H9 (cell line): ENCODE measurements around the gene HCRT. TPM values are rescaled to one million over a fixed set of nuclear protein-coding genes. Genes with fewer than 3 reads are reported as not detected.

Experiments used
- DNase-seq: peaks from one replicate; pipeline ENCODE4 v3.0.0-alpha.2; 2017
- H2AFZ ChIP-seq: one replicate; pipeline ENCODE4 v1.6.1; 2013; ENCODE audit warnings: mild to moderate bottlenecking, low read length, control low read depth, moderate library complexity
- H2AK5ac ChIP-seq: 2 replicates; pipeline ENCODE4 v1.6.1; 2013; ENCODE audit warnings: low read length, control low read depth, mixed read lengths; ENCODE audit not compliant: insufficient read length
- H2BK120ac ChIP-seq: one replicate; pipeline ENCODE4 v1.6.1; 2013; ENCODE audit warnings: low read depth, mild to moderate bottlenecking, low read length, control low read depth, inconsistent platforms; ENCODE audit not compliant: poor library complexity, severe bottlenecking
- H2BK12ac ChIP-seq: 2 replicates; pipeline ENCODE4 v1.6.1; 2013; ENCODE audit warnings: low read length, control low read depth, mixed read lengths, low read depth; ENCODE audit not compliant: insufficient read length
- H2BK15ac ChIP-seq: 2 replicates; pipeline ENCODE4 v1.6.1; 2013; ENCODE audit warnings: low read depth, low read length, control low read depth
- H2BK20ac ChIP-seq: one replicate; pipeline ENCODE4 v1.6.1; 2013; ENCODE audit warnings: low read depth, mild to moderate bottlenecking, low read length, control low read depth, inconsistent platforms; ENCODE audit not compliant: poor library complexity, severe bottlenecking
- H2BK5ac ChIP-seq: 2 replicates; pipeline ENCODE4 v1.6.1; 2013; ENCODE audit warnings: low read length, control low read depth, mixed read lengths; ENCODE audit not compliant: insufficient read length
- H3K14ac ChIP-seq: 2 replicates; pipeline ENCODE4 v1.6.1; 2013; ENCODE audit warnings: low read length, control low read depth; ENCODE audit not compliant: insufficient read depth
- H3K18ac ChIP-seq: 2 replicates; pipeline ENCODE4 v1.6.1; 2013; ENCODE audit warnings: low read depth, mild to moderate bottlenecking, mixed read lengths, low read length, control low read depth; ENCODE audit not compliant: insufficient read length
- H3K23ac ChIP-seq: 2 replicates; pipeline ENCODE4 v1.6.1; 2013; ENCODE audit warnings: low read length, control low read depth, mixed read lengths, low read depth; ENCODE audit not compliant: insufficient read length
- H3K23me2 ChIP-seq: 2 replicates; pipeline ENCODE4 v1.6.1; 2013; ENCODE audit warnings: low read depth, mild to moderate bottlenecking, mixed read lengths, low read length, control low read depth; ENCODE audit not compliant: insufficient read length, poor library complexity, severe bottlenecking
- H3K27ac ChIP-seq: 2 replicates; pipeline ENCODE4 v1.5.1; 2013; ENCODE audit warnings: low read length, control low read depth, mixed read lengths, low read depth; ENCODE audit not compliant: insufficient read length
- H3K27me3 ChIP-seq: 2 replicates; pipeline ENCODE4 v1.6.1; 2013; ENCODE audit warnings: low read length, control low read depth, inconsistent platforms; ENCODE audit not compliant: insufficient read depth
- H3K4ac ChIP-seq: 2 replicates; pipeline ENCODE4 v1.6.1; 2013; ENCODE audit warnings: low read depth, mild to moderate bottlenecking, control low read depth, inconsistent platforms, low read length, moderate library complexity
- H3K4me1 ChIP-seq: 2 replicates; pipeline ENCODE4 v1.6.1; 2013; ENCODE audit warnings: low read length, control low read depth, inconsistent platforms; ENCODE audit not compliant: insufficient read depth
- H3K4me2 ChIP-seq: 2 replicates; pipeline ENCODE4 v1.6.1; 2013; ENCODE audit warnings: low read length, control low read depth, mixed read lengths; ENCODE audit not compliant: insufficient read length, insufficient read depth
- H3K56ac ChIP-seq: 2 replicates; pipeline ENCODE4 v1.6.1; 2013; ENCODE audit warnings: low read depth, mild to moderate bottlenecking, mixed read lengths, low read length, control low read depth; ENCODE audit not compliant: insufficient read length
- H3K79me1 ChIP-seq: 2 replicates; pipeline ENCODE4 v1.6.1; 2013; ENCODE audit warnings: low read depth, mild to moderate bottlenecking, moderate library complexity, low read length, control low read depth, inconsistent platforms; ENCODE audit not compliant: insufficient read depth, poor library complexity, severe bottlenecking
- H3K79me2 ChIP-seq: 2 replicates; pipeline ENCODE4 v1.6.1; 2013; ENCODE audit warnings: low read length, control low read depth, inconsistent platforms; ENCODE audit not compliant: insufficient read depth
- H3K9ac ChIP-seq: 2 replicates; pipeline ENCODE4 v1.6.1; 2013; ENCODE audit warnings: low read length, control low read depth, mixed read lengths; ENCODE audit not compliant: insufficient read length; ENCODE audit errors: extremely low read depth
- H3K9me3 ChIP-seq: one replicate; pipeline ENCODE4 v1.6.1; 2013; ENCODE audit warnings: low read depth, low read length, inconsistent platforms; ENCODE audit not compliant: control insufficient read depth
- H3T11ph ChIP-seq: one replicate; pipeline ENCODE4 v1.6.1; 2013; ENCODE audit warnings: mild to moderate bottlenecking, low read length, control low read depth, inconsistent platforms
- H4K20me1 ChIP-seq: one replicate; pipeline ENCODE4 v1.6.1; 2013; ENCODE audit not compliant: control insufficient read depth, insufficient read length, insufficient read depth
- H4K5ac ChIP-seq: 2 replicates; pipeline ENCODE4 v1.6.1; 2013; ENCODE audit warnings: low read depth, mild to moderate bottlenecking, mixed read lengths, low read length, control low read depth; ENCODE audit not compliant: insufficient read length
- H4K8ac ChIP-seq: replicated peaks from 2 replicates; pipeline ENCODE4 v1.6.1; 2013; ENCODE audit warnings: low read length, control low read depth, mixed read lengths, low read depth; ENCODE audit not compliant: insufficient read length
- H4K91ac ChIP-seq: 2 replicates; pipeline ENCODE4 v1.6.1; 2013; ENCODE audit warnings: low read depth, mild to moderate bottlenecking, moderate library complexity, mixed read lengths, low read length, control low read depth; ENCODE audit not compliant: insufficient read length
- H3K27ac Mint-ChIP-seq, 3 experiments: 2 replicates in 2 of 3; 3 replicates in 1 of 3; pipeline ENCODE4 v1.8.0; 2020 to 2021; ENCODE audit warnings: mixed read lengths in 3 of 3, mild to moderate bottlenecking in 1 of 3, moderate library complexity in 1 of 3
- H3K27me3 Mint-ChIP-seq: 2 replicates; pipeline ENCODE4 v1.8.0; 2021; ENCODE audit warnings: low read depth, mild to moderate bottlenecking, moderate library complexity, mixed read lengths
- H3K36me3 Mint-ChIP-seq, 3 experiments: 2 replicates in 2 of 3; 3 replicates in 1 of 3; pipeline ENCODE4 v1.8.0; 2020 to 2021; ENCODE audit warnings: low read depth in 3 of 3, mixed read lengths in 3 of 3; ENCODE audit not compliant: insufficient read depth in 1 of 3
- H3K4me1 Mint-ChIP-seq, 2 experiments: 2 replicates each; pipeline ENCODE4 v1.8.0; 2020; ENCODE audit warnings: mixed read lengths in 2 of 2
- H3K4me3 Mint-ChIP-seq, 2 experiments: 2 replicates in 1 of 2; 3 replicates in 1 of 2; pipeline ENCODE4 v1.8.0; 2020 to 2021; ENCODE audit warnings: mild to moderate bottlenecking in 2 of 2, mixed read lengths in 2 of 2, moderate library complexity in 1 of 2
- H3K9me3 Mint-ChIP-seq, 2 experiments: 2 replicates in 1 of 2; 3 replicates in 1 of 2; pipeline ENCODE4 v1.8.0; 2020; ENCODE audit warnings: mild to moderate bottlenecking in 2 of 2, mixed read lengths in 2 of 2, moderate library complexity in 1 of 2
- WGBS: extraction: QIAGEN DNeasy Blood & Tissue Kit; methylation state at CpG from one replicate; pipeline ENCODE4 v1.1.7; 2013; ENCODE audit warnings: missing lambda C conversion rate, low lambda C conversion rate, mixed read lengths; ENCODE audit not compliant: insufficient read length; ENCODE audit errors: extremely low coverage; 5-methylcytosine and 5-hydroxymethylcytosine counted together
- total RNA-seq: library from RNA; stranded (reverse); gene quantifications from 2 replicates; pipeline ENCODE4 v1.2.1, GENCODE V29; 2021
- TF ChIP-seq, protein P1 (sequence below): fragments of 200-600 bp; sonication (generic); conservative IDR thresholded peaks from 3 replicates; pipeline ENCODE4 v1.8.0; 2021; ENCODE audit warnings: antibody characterized with exemption, mild to moderate bottlenecking

The HCRT gene
- total RNA-seq, 1 experiment from 2014 or later, result not detected

DNA sequence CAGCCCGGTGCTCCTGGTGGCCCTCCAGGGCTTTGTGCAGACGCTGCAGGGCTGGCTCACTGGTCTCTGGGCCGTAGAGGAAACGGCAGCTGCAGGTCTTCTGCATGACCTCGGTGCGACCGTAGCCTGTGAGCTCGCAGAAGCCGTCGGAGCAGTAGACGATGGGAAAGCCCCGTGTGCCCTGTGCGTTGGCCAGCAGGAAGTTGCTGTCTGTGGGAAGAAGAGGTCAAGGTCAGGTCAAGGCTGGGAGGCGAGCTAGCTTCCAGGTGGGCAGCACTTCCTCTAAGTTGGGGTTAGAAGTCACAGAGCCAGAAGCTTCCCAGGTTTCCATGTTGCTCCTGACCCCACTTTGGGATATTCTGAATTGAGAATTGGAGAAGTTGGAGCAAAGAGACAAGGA is 6.4 kb downstream of the HCRT start:
- H3K79me2 ChIP-seq, result no peaks in the 10 kb centered on the region
- H2BK12ac ChIP-seq, result no peak overlapping the region
- H3K56ac ChIP-seq, result no peak overlapping the region
- no peak overlapping the region for H3K4ac ChIP-seq
- no peak overlapping the region for H2AK5ac ChIP-seq
- H2BK5ac ChIP-seq, result no peak overlapping the region
- H3T11ph ChIP-seq, result no peak overlapping the region
- no peak overlapping the region for H2AFZ ChIP-seq
- Mint-ChIP-seq H3K4me1 (peaks cover 18 to 20% of the 10 kb centered on the region in 2 experiments), H3K4me3 (no peak overlapping the region; a peak in 1 of 5 replicates), H3K27ac (no peak overlapping the region), H3K36me3 (no peaks in the 10 kb centered on the region; a peak in 1 of 7 replicates), H3K9me3 (no peaks in the 10 kb centered on the region; a peak in 1 of 5 replicates), H3K27me3 (peaks cover 54% of the 10 kb centered on the region)
- H4K8ac ChIP-seq, result no peak overlapping the region
- no peak overlapping the region for H3K27ac ChIP-seq
- no peak overlapping the region for H3K23ac ChIP-seq
- TF ChIP-seq, protein P1, sequence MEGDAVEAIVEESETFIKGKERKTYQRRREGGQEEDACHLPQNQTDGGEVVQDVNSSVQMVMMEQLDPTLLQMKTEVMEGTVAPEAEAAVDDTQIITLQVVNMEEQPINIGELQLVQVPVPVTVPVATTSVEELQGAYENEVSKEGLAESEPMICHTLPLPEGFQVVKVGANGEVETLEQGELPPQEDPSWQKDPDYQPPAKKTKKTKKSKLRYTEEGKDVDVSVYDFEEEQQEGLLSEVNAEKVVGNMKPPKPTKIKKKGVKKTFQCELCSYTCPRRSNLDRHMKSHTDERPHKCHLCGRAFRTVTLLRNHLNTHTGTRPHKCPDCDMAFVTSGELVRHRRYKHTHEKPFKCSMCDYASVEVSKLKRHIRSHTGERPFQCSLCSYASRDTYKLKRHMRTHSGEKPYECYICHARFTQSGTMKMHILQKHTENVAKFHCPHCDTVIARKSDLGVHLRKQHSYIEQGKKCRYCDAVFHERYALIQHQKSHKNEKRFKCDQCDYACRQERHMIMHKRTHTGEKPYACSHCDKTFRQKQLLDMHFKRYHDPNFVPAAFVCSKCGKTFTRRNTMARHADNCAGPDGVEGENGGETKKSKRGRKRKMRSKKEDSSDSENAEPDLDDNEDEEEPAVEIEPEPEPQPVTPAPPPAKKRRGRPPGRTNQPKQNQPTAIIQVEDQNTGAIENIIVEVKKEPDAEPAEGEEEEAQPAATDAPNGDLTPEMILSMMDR, result no peak
- H3K4me2 ChIP-seq, result no peak overlapping the region
- H3K79me1 ChIP-seq, result no peaks in the 10 kb centered on the region
- H4K20me1 ChIP-seq, result peaks cover 3% of the 10 kb centered on the region
- H4K91ac ChIP-seq, result no peak overlapping the region
- H2BK15ac ChIP-seq, result no peak overlapping the region
- no peak for DNase-seq
- no peak overlapping the region for H3K18ac ChIP-seq
- no peaks in the 10 kb centered on the region for H3K9me3 ChIP-seq
- H3K4me1 ChIP-seq, result peaks cover 3% of the 10 kb centered on the region; the same call in 1 of the 2 replicates
- no peak overlapping the region; the same call in 1 of the 2 replicates for H3K14ac ChIP-seq
- no CpG with 5 or more reads among the region's 14 CpGs for WGBS
- H3K27me3 ChIP-seq, result peaks cover 8% of the 10 kb centered on the region; the same call in 1 of the 2 replicates
- no peak overlapping the region for H2BK120ac ChIP-seq
- no peak overlapping the region for H2BK20ac ChIP-seq
- peaks cover 16% of the 10 kb centered on the region for H3K23me2 ChIP-seq
- no peak overlapping the region for H3K9ac ChIP-seq
- no peak overlapping the region for H4K5ac ChIP-seq
